Forelimb muscle (tissue), 1 donor: Measurements from ENCODE around the gene TCF23. TPM values are rescaled to one million over a fixed set of nuclear protein-coding genes. Genes with fewer than 3 reads are reported as not detected.
"Not testable (repeated sequence)": the region's sequence is repeated elsewhere in the genome, so short reads cannot be mapped to it uniquely, and the experiment has no call there.

ENCODE experiments used
- DNase-seq: peaks from one replicate; pipeline ENCODE4 v3.0.0-alpha.2; 2013; ENCODE audit warnings: low read depth
- polyA plus RNA-seq: library from polyadenylated mRNA; unstranded; fragments of 120-200 nt; gene quantifications from one replicate; pipeline ENCODE4 v1.2.1, GENCODE V29; 2013; ENCODE audit not compliant: insufficient read length

The TCF23 gene
- 0.49 TPM for polyA plus RNA-seq

GRCh38 chr2:27148801-27149439, at the start of gene TCF23:
TSS of gene TCF23 (plus strand) at chr2:27149004. CDS start at chr2:27149134, 130 bp downstream.
- no peak for DNase-seq

GRCh38 chr2:27099334-27099955, 49.4 kb upstream of the TCF23 start:
- DNase-seq, result no peak

DNA sequence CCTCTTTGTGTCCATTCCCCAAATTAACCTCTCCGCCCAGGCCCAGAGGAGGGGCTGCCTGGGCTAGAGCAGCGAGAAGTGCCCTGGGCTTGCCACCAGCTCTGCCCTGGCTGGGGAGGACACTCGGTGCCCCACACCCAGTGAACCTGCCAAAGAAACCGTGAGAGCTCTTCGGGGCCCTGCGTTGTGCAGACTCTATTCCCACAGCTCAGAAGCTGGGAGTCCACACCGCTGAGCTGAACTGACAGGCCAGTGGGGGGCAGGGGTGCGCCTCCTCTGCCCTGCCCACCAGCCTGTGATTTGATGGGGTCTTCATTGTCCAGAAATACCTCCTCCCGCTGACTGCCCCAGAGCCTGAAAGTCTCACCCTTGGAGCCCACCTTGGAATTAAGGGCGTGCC, 48.8 kb upstream of the TCF23 start:
- no peak for DNase-seq

DNA sequence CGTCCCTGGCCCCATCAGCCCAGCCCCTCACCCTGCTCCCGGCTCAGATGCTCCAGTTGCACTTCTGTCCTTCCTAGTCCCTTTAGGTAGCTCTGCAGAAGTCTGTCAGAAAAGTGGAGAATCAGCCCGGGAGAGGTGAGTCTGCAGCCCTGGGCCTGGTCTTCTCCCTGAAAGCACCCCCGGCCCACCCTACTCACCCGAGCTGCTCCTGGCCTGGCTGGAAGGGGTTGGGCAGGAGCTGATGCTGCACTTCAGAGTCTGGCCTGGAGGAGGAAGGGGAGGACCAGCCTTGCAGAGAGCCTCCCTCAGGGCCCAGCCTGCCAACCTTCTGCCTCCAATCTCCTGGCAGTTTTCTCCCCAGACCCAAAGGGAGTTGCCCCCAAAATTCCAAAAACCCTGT, 46.5 kb upstream of the TCF23 start:
- DNase-seq, result no peak

DNA sequence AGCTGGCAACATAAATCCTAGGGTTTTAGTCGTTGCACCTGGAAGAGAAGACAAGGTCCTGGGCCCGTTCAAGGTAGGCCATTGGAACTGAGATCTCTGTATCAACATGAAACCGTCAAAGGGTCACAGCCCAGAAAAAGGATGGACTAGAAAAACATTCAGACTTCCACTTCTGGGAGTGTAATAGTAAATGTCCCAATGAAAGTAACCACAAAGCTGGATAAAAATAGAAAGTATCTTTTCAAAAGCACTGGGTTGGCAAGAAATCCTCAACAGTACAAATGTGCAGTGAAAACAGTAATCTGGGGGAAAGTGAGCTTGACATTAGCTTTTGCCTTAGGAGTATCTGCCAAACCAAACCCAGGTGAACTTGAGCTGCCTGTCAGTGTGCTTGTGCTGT, 42.8 kb upstream of the TCF23 start:
- DNase-seq, result no peak

DNA sequence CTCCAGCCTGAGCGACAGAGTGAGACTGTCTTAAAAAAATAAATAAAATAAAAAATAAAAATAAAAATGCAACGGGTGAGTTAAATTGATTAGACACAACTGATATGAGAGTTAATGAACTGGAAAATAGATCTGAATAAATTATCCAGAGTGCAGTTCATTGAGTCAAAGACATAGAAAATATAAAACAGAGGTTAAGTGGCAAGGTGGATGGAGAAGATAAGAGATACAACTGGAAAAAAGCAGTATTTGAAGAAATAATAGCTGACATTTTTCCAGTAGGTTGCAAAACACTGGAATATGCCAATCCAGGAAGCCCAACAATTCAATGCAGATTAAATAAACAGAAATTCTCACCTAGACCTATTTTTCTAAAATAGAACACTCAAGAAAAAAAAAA, 40.6 kb upstream of the TCF23 start:
- no peak for DNase-seq

DNA sequence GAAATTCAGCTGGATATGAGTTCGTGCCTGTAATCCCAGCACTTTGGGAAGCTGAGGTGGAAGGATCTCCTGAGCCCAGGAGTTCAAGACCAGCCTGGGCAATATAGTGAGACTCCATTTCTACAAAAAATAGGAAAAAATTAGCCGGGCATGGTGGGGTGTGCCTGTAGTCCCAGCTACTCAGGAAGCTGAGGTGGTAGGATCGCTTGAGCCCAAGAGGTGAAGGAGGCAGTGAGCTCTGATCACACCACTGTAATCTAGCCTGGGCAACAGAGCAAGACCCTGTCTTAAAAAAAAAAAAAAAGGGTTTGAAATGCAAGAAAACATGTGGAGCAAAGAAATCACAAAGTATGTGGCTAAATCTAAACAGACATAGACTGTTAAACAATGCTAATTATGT, 39.7 kb upstream of the TCF23 start:
- no peak for DNase-seq

GRCh38 chr2:27110603-27111352, 38.0 kb upstream of the TCF23 start:
- not testable (repeated sequence) for DNase-seq

DNA sequence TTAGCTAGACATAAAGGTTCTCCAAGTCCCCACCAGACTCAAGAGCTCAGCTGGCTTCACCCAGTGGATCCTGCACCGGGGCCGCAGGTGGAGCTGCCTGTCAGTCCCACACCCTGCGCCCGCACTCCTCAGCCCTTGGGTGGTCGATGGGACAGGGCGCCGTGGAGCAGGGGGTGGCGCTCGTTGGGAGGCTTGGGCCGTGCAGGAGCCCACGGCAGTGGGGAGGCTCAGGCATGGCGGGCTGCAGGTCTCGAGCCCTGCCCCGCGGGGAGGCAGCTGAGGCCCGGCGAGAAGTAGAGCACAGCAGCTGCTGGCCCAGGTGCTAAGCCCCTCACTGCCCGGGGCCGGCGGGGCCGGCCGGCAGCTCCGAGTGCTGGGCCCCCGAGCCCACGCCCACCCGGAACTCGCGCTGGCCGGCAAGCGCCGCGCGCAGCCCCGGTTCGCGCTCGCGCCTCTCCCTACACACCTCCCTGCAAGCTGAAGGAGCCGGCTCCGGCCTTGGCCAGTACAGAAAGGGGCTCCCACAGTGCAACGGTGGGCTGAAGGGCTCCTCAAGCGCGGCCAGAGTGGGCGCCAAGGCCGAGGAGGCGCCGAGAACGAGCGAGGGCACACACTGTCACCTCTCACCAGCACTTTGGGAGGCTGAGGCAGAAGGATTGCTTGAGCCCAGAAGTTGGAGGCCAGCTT, 37.3 kb upstream of the TCF23 start:
- DNase-seq, result not testable (repeated sequence)

DNA sequence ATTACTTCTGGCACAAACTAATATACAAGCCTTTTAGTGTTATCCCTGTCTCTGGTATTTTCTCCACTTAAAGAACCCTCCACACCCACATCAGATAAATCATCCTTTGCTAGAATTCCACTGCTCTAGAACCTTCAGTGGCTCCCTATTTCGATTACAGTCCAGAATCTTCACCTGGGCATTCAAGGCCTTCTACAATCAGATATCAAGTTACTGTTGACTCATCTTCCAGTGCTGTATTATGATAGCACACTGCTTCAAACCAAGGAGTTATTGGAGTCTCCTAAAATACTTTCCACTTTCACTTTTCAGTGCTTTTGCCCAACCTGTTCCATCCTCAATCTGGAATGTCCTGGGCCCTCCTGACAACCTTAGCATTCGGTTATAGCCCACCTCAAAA, 33.3 kb upstream of the TCF23 start:
- DNase-seq, result no peak

DNA sequence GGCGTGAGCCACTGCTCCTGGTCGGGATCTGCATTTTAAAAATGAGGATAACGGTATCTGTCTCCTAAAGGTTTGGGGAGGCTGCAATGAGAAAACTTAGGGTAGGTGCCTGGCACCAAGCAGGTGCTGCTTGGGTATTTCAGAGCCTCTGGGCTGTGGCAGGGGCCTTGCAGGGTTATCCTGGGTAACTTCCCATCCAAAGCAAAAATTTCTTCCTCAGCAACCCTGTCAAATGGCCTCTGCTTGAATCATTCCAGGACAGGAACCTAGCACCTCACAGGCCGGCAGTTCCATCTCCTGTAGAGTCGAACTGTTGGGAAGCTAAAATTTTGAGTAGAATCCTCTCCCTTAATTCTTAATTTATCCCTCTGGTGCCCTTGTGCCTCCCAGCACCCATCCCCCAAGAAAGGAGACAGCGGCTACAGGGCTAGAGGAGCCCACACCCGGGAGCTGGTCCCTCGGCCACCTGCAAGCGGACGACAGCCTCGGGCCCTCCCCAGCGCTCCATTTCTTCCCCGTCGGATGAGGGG, 30.7 kb upstream of the TCF23 start:
- no peak for DNase-seq

DNA sequence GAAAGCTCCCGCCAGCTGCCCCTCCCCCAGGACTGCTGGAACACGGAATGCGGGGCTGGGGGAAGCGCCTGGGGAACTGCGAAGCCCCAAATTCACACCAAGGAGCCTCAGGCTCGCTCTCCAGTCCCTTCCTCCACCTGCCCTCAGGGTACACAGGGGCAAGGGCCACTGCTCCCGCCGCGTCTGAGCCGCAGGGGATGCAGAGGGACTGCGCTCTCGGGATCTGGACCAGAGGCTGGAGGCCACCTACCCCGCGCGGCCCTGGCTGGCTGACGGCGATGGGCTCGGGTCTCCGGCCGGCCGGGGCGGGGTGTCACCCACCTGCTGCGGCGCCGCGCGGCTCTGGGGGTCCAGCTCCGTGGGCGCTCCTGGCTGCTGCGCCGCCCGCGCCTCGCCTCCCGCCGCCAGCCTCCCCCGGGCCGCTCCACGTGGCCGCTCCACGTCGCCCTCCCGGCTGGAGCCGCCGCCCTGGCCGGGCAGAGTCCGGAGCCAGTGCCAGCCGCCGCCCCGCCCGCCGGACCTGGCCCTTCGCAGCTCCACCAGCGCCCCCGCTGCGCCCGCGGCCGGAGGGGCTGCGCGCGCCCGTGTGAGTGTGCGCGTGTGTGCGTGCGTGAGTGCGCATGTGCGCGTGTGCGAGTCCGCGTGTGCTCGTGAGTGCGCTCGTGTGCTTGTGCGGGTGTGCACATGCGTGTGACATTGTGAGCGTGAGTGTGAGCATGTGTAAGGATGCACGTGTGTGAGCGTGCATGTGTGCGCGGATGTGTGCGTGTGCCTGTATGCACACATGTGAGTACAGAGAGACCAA, 30.1 kb upstream of the TCF23 start, which contains the start of gene CGREF1:
Gene CGREF1 (minus strand): TSS at position 604 of the 805 bp plus-strand sequence. CDS start 14,762 bp downstream, outside the sequence.
- no peak for DNase-seq

DNA sequence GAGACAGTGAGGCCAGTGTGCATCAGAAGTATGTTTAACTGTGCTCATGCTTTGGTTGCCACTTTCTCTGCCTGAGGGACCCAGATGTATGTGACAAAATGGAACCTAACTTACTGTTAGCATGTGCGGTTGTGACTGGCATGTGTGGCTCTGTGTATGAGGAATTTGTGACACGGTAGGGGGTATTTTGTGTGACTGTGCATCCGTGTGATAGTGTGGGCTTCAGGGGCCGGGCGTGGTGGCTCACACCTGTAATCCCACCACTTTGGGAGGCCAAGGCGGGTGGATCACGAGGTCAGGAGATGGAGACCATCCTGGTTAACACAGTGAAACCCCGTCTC, 29.5 kb upstream of the TCF23 start:
- not testable (repeated sequence) for DNase-seq

DNA sequence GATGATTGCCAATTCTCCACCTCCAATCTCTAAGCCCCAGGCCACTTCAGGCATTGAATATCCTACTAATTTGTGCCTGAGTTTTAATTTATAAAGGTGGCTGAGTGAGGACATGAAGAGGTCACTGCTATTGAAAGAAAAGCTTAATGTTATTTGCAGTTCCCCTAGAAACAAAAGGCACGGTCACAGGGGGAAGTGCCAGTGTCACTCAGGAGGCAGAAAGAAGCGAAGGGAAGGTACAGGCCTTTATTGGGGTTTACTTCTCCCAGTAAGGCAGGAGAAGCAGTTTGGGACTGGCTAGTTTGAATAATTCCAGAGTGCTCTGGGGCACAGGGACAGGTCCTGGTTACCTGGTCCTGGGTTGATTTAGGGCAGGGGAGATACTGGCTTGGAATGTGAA, 26.9 kb upstream of the TCF23 start:
- DNase-seq, result no peak

DNA sequence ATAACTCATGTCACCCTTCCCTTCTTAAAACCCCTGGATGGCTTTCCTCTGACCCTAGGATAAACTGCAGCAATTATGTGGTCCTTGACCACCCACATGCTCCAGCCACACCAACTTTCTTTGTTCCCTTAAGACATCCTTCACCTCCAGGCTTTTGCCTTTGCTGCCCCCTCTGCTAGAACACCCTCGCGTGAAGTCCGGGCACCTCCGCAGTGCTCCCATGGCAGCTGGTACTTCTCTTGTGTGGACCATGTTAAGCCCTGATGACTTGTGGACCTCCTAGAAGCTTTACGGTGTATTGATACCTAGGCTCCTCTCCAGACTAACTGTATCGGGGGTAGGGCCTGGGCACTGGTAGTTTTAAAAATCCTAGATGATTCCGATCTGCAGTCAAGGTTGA, 26.0 kb upstream of the TCF23 start:
- no peak for DNase-seq

- no peak for DNase-seq
These were observed 25.3 kb upstream of the TCF23 start, which contains the start of gene ABHD1 for GRCh38 chr2:27123302-27124150. TSS of gene ABHD1 (plus strand) at chr2:27123815. CDS start at chr2:27123949, 134 bp downstream.

- DNase-seq, result no peak
These were observed 23.7 kb upstream of the TCF23 start for GRCh38 chr2:27125104-27125503.

DNA sequence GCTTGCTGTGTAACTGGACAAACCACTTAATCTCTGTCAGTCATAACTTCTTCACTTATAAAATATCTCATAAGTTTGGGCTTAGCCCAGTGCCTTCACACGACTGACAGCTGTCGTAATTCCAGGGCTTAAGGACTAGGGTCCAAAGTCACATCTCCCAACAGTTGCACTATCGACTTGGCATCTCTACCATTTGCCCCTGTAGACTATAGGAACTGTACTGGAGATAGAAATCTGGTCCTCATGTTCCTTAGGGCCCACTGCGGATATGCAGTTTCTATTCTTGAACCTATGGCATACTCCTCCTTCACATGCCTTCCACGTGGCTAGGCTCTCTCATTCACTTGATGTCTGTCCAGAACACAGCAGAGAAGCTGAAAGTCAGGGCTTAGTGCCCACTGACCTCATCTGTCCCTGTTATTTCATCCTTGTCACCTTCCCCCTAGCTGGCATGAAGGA, 22.5 kb upstream of the TCF23 start:
- DNase-seq, result no peak

DNA sequence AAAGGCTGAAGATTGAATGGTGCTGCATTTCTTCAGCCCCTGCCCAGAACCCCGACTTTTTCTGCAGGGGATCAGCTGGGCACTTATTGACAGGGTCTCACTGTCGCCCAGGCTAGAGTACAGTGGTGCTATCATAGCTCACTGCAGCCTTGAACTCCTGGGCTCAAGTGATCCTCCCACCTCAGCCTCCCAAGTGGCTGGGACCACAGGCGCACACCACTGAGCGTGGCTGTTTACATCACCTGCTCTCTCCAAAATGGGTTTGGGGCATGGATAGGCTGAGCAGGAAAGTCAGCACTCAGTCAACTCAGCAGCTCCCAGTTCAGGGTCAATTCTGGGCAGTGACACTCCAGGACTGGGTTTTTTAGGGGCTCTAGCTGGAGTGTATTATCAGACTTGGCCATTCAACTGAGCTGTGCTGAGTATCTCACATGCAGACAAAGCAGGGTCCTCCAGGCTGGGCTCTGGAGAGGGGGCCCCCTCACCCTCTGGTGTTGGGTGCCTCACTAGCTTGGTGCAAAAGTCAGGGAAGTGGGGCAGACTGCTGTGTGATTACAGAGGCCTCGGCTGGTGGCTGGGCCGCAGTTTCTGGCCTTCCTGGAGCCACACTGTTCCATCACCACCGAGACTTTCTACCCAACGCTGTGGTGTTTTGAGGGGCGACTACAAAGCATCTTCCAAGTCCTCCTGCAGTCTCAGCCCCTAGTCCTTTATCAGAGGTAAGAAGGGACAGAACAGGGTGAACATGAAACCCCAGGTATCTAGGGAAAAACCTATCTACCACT, 20.7 kb upstream of the TCF23 start:
- no peak for DNase-seq
